ENCODE measurements around the gene RASA2. TPM values are rescaled to one million over a fixed set of nuclear protein-coding genes. Genes with fewer than 3 reads are reported as not detected.

RASA2 gene
- total RNA-seq, 3 donors from 2014 or later: 15.5 to 22.5 (median 21.7) TPM

- H3K36me3 ChIP-seq (ENCODE audit: low read depth): no peaks in the 10 kb centered on the region
- peak; percentile 33 to 65 (median 51) for DNase-seq
- TF ChIP-seq CTCF (IDR thresholded peaks at IDR 0.05): no peak
- ATAC-seq: peak; percentile 85
- peaks cover 9% of the 10 kb centered on the region for H3K4me1 ChIP-seq (ENCODE audit: low read depth)
- intact Hi-C loops (cut with DNase I, micrococcal nuclease): no loop called here
- peak overlapping the region; percentile 2 for H3K4me3 ChIP-seq
- H3K9me3 ChIP-seq: no peaks in the 10 kb centered on the region
Measured at GRCh38 chr3:141659821-141660613, 173.2 kb downstream of the RASA2 start.

- ATAC-seq: no peak
- Histone ChIP-seq H3K36me3 (ENCODE audit: low read depth) (no peaks in the 10 kb centered on the region), H3K4me3 (no peak overlapping the region), H3K9me3 (no peaks in the 10 kb centered on the region), H3K4me1 (ENCODE audit: low read depth) (peaks cover 9% of the 10 kb centered on the region)
- intact Hi-C loops (cut with DNase I, micrococcal nuclease): no loop called here
- no peak for DNase-seq
- TF ChIP-seq CTCF (IDR thresholded peaks at IDR 0.05): no peak
Measured at GRCh38 chr3:141660614-141660947, 173.8 kb downstream of the RASA2 start.

- no peaks in the 10 kb centered on the region for H3K9me3 ChIP-seq
- no peak for ATAC-seq
- H3K36me3 ChIP-seq (ENCODE audit: low read depth): no peaks in the 10 kb centered on the region
- intact Hi-C loops (cut with DNase I, micrococcal nuclease): no loop called here
- DNase-seq: no peak
- no peak for TF ChIP-seq CTCF (IDR thresholded peaks at IDR 0.05)
- H3K4me1 ChIP-seq (ENCODE audit: low read depth): peaks cover 9% of the 10 kb centered on the region
- H3K4me3 ChIP-seq: no peak overlapping the region
Measured at GRCh38 chr3:141661229-141662196, 174.7 kb downstream of the RASA2 start.

- no peak for ATAC-seq
- no peak for DNase-seq
- H3K4me1 ChIP-seq (ENCODE audit: low read depth): peaks cover 9% of the 10 kb centered on the region
- H3K9me3 ChIP-seq: peaks cover 4% of the 10 kb centered on the region
- intact Hi-C loops (cut with DNase I, micrococcal nuclease): no loop called here
- H3K36me3 ChIP-seq (ENCODE audit: low read depth): no peaks in the 10 kb centered on the region
- TF ChIP-seq CTCF (IDR thresholded peaks at IDR 0.05): no peak
- H3K4me3 ChIP-seq: no peak overlapping the region
Measured at GRCh38 chr3:141663993-141664392, 177.2 kb downstream of the RASA2 start.

Other genes starting within 250 kb of the RASA2 start
- 100 to 1,000 TPM in 2 of 3 donors, 10 to 100 TPM in 1; 96.0 to 153 (median 144) TPM for gene ZBTB38, start 118.5 kb upstream of the RASA2 start, total RNA-seq

Data from mucosa of descending colon (tissue), 3 donors.